B cell (primary cell): ENCODE data around the gene PLEKHA5. TPM values are rescaled to one million over a fixed set of nuclear protein-coding genes. Genes with fewer than 3 reads are reported as not detected.

Experiments used
- ATAC-seq: fragments of 200-7000 bp; cut with Tn5 transposase; one replicate; pipeline ENCODE4 v1.10.0; 2021; ENCODE audit warnings: low read depth, mild to moderate bottlenecking, moderate number of reproducible peaks, moderate library complexity
- CTCF ChIA-PET: fragments of 350-600 bp; sonication (Branson Sonifier 250); formaldehyde crosslinking; loops from one replicate; lab custom pipeline; 2021; ENCODE audit warnings: antibody characterized with exemption, inconsistent platforms; lab: Charles Lee
- POLR2A ChIA-PET: fragments of 350-600 bp; sonication (Branson Sonifier 250); formaldehyde crosslinking; loops from one replicate; lab custom pipeline; 2021; ENCODE audit warnings: antibody characterized with exemption; lab: Charles Lee
- DNase-seq: peaks from one replicate; pipeline ENCODE4 v3.0.0; 2013
- H2AFZ ChIP-seq: 2 replicates; pipeline ENCODE4 v1.6.1; 2012; ENCODE audit warnings: mild to moderate bottlenecking, low read depth, low read length; ENCODE audit not compliant: insufficient read depth, poor library complexity, severe bottlenecking
- H3K27ac ChIP-seq, 2 donors: 1 replicate in 1 of 2; 2 replicates in 1 of 2; pipeline ENCODE4 v1.5.1; 2012 to 2013; ENCODE audit warnings: low read length in 2 of 2, mild to moderate bottlenecking in 2 of 2, moderate library complexity in 1 of 2
- H3K27me3 ChIP-seq, 4 experiments: fragments of 200-600 bp in 1 of 4; sonication (generic) in 1 of 4; replicated peaks in 1 of 4; 1 replicate in 2 of 4; 2 replicates in 2 of 4; pipeline versions ENCODE4 v1.6.1 to v1.7.0; 2013 to 2016; ENCODE audit warnings: low read length in 3 of 4, mild to moderate bottlenecking in 2 of 4, mixed read lengths in 1 of 4, moderate library complexity in 1 of 4; ENCODE audit not compliant: insufficient read depth in 4 of 4, control insufficient read depth in 3 of 4; ENCODE audit errors: control extremely low read depth in 1 of 4
- H3K36me3 ChIP-seq, 2 experiments: replicated peaks in 1 of 2; 1 replicate in 1 of 2; 2 replicates in 1 of 2; pipeline versions ENCODE4 v1.6.1 to v1.7.1; 2013; ENCODE audit warnings: low read length in 1 of 2; ENCODE audit not compliant: insufficient read depth in 2 of 2, control insufficient read depth in 1 of 2; ENCODE audit errors: control extremely low read depth in 1 of 2, extremely low read depth in 1 of 2
- H3K4me1 ChIP-seq, 2 donors: fragments of 200-600 bp in 1 of 2; sonication (generic) in 1 of 2; 1 replicate in 1 of 2; 2 replicates in 1 of 2; pipeline versions ENCODE4 v1.5.1 to v1.6.1; 2013 to 2017; ENCODE audit warnings: low read length in 2 of 2; ENCODE audit not compliant: control insufficient read depth in 2 of 2, insufficient read depth in 2 of 2
- H3K4me2 ChIP-seq: replicated peaks from 2 replicates; pipeline ENCODE3; 2012; ENCODE audit warnings: mild to moderate bottlenecking, low read depth, low read length; ENCODE audit not compliant: poor library complexity, severe bottlenecking
- H3K4me3 ChIP-seq, 5 experiments: fragments of 200-600 bp in 1 of 5; sonication (generic) in 1 of 5; 1 replicate in 3 of 5; 2 replicates in 2 of 5; pipeline versions ENCODE4 v1.5.1 to v1.7.0; 2011 to 2016; ENCODE audit warnings: low read length in 4 of 5, mild to moderate bottlenecking in 4 of 5, low read depth in 2 of 5, control low read depth in 1 of 5, moderate library complexity in 1 of 5; ENCODE audit not compliant: insufficient read depth in 1 of 5; ENCODE audit errors: control extremely low read depth in 1 of 5, extremely low read depth in 1 of 5
- H3K79me2 ChIP-seq: fragments of 200-600 bp; sonication (generic); one replicate; pipeline ENCODE4 v1.6.0; 2016; ENCODE audit warnings: low read length; ENCODE audit not compliant: control insufficient read depth, insufficient read depth
- H3K9ac ChIP-seq: fragments of 200-600 bp; sonication (generic); 2 replicates; pipeline ENCODE4 v1.6.1; 2017; ENCODE audit warnings: mild to moderate bottlenecking, low read length, moderate library complexity
- H3K9me3 ChIP-seq, 3 donors: one replicate each; pipeline versions ENCODE4 v1.6.1 to v1.7.1; 2013; ENCODE audit warnings: low read length in 2 of 3; ENCODE audit not compliant: control insufficient read depth in 2 of 3, insufficient read depth in 1 of 3; ENCODE audit errors: control extremely low read depth in 1 of 3
- H4K20me1 ChIP-seq: 2 replicates; pipeline ENCODE4 v1.6.0; 2012; ENCODE audit warnings: mild to moderate bottlenecking, low read length; ENCODE audit not compliant: insufficient read depth, control insufficient read depth, poor library complexity, severe bottlenecking
- H3K27ac Mint-ChIP-seq: one replicate; pipeline ENCODE4 v1.8.0; 2021; ENCODE audit warnings: mixed read lengths
- H3K27me3 Mint-ChIP-seq: one replicate; pipeline ENCODE4 v1.8.0; 2021; ENCODE audit warnings: mixed read lengths
- H3K4me1 Mint-ChIP-seq: one replicate; pipeline ENCODE4 v1.8.0; 2021; ENCODE audit warnings: mixed read lengths
- H3K4me3 Mint-ChIP-seq: one replicate; pipeline ENCODE4 v1.8.0; 2021; ENCODE audit warnings: mixed read lengths
- H3K9me3 Mint-ChIP-seq: one replicate; pipeline ENCODE4 v1.8.0; 2022; ENCODE audit warnings: mixed read lengths; ENCODE audit not compliant: insufficient read depth
- EZH2 ChIP-seq: IDR thresholded peaks from 2 replicates; pipeline ENCODE4 v1.6.1; 2012; ENCODE audit warnings: borderline replicate concordance, low read depth, mild to moderate bottlenecking, moderate library complexity, low read length; ENCODE audit not compliant: insufficient read depth, poor library complexity, severe bottlenecking
- WGBS: methylation state at CpG from one replicate; pipeline ENCODE4 v1.1.5; 2013; ENCODE audit warnings: missing lambda C conversion rate; ENCODE audit not compliant: insufficient coverage; 5-methylcytosine and 5-hydroxymethylcytosine counted together
- intact Hi-C: fragments of 100-400 bp; cut with micrococcal nuclease; formaldehyde crosslinking; loops from one replicate; pipeline ENCODE4 v1.10.0; 2022
- polyA plus RNA-seq: library from polyadenylated mRNA; depleted of rRNA; stranded (reverse); fragments of >200 nt; gene quantifications from 2 replicates; pipeline ENCODE4 v1.2.3, GENCODE V29; 2012
- total RNA-seq, 2 donors: library from RNA; stranded (reverse); fragments of 120-200 nt in 1 of 2; gene quantifications; 1 replicate in 1 of 2; 2 replicates in 1 of 2; pipeline versions ENCODE4 v1.2.3 to v1.2.4, GENCODE V29; 2013 to 2022
- TF ChIP-seq, protein P1 (sequence below): fragments of 200-600 bp; IDR thresholded peaks from one replicate; pipeline ENCODE4 v1.8.0; 2022; ENCODE audit warnings: antibody characterized with exemption, mild to moderate bottlenecking

The PLEKHA5 gene
- total and polyA plus RNA-seq, 2 donors (not counting 1 experiment from before 2014, with no cell fraction given): 0.03 to 0.22 TPM

DNA sequence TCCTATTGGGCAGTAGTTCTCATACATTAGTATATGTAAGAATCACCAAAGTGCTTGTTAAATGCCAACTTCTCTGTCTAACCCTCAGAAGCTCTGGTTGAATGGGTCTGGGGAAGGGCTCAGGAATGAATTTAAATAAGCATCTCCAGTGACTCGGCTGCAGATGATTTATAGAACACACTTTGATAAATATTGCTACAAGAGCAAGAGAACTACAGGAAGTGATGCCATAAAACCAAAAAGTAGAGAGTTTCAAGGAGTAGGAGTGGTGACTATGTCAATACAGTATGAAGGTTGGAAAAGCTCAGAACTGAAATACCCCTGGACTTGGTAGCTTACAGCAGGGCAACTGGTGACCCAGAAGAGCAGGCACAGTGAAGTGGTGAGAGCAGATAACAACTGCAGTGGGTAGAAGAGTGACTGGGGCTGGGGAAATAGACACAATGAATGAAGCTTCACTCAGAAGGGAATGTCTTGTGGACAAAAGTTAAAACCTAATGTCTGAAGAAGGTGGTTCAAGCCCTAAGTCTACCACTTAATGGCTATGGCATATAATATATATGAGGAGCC, 8.0 kb upstream of the PLEKHA5 start:
- Mint-ChIP-seq H3K27me3 (peaks cover 4% of the 10 kb centered on the region), H3K4me1 (no peaks in the 10 kb centered on the region), H3K9me3 (peaks cover 2% of the 10 kb centered on the region), H3K27ac (no peak overlapping the region), H3K4me3 (no peak overlapping the region)
- H3K27me3 ChIP-seq: no peaks in the 10 kb centered on the region
- no peak overlapping the region for H3K27ac ChIP-seq
- no CpG with 5 or more reads among the region's 1 CpG for WGBS
- no peak overlapping the region for H3K4me3 ChIP-seq
- DNase-seq (no peak), ATAC-seq (no peak)
- no peaks in the 10 kb centered on the region for H3K4me1 ChIP-seq
- no peaks in the 10 kb centered on the region for H3K36me3 ChIP-seq
- TF ChIP-seq, protein P1, sequence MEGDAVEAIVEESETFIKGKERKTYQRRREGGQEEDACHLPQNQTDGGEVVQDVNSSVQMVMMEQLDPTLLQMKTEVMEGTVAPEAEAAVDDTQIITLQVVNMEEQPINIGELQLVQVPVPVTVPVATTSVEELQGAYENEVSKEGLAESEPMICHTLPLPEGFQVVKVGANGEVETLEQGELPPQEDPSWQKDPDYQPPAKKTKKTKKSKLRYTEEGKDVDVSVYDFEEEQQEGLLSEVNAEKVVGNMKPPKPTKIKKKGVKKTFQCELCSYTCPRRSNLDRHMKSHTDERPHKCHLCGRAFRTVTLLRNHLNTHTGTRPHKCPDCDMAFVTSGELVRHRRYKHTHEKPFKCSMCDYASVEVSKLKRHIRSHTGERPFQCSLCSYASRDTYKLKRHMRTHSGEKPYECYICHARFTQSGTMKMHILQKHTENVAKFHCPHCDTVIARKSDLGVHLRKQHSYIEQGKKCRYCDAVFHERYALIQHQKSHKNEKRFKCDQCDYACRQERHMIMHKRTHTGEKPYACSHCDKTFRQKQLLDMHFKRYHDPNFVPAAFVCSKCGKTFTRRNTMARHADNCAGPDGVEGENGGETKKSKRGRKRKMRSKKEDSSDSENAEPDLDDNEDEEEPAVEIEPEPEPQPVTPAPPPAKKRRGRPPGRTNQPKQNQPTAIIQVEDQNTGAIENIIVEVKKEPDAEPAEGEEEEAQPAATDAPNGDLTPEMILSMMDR: no peak
- TF ChIP-seq EZH2: no peak
- intact Hi-C loops: no loop called here
- ChIA-PET CTCF (no interaction called here), POLR2A (no interaction called here)
- H4K20me1 ChIP-seq: no peaks in the 10 kb centered on the region
- H3K4me2 ChIP-seq: no peak overlapping the region
- no peak overlapping the region for H3K9ac ChIP-seq
- H3K9me3 ChIP-seq: peaks cover 0 to 6% (median 0%) of the 10 kb centered on the region in 3 donors
- H2AFZ ChIP-seq: no peak overlapping the region
- no peaks in the 10 kb centered on the region for H3K79me2 ChIP-seq

DNA sequence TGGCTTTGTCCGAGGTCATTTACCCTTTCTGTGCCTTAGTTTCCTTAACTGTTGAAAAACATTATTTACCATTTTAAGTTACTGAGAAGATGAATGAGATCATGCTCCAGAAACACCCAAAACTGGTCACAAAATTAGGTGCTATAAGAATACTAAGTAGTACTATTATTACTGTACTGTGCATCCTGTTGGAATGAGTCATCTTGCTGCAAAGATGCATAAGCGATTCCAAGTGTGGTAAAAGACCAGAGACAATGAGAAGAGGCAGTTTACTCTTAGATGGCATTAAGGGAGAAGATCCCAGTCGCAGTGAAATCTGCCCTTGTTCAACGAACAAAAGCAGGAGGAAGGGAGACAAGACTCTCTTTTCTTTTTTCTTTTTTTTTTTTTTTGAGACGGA, 4.2 kb upstream of the PLEKHA5 start:
- Histone ChIP-seq H3K36me3 (no peaks in the 10 kb centered on the region), H3K4me1 (peaks cover 2 to 4% of the 10 kb centered on the region in 2 donors), H3K4me3 (no peak overlapping the region), H3K79me2 (no peaks in the 10 kb centered on the region), H3K9me3 (peaks cover 4 to 6% (median 5%) of the 10 kb centered on the region in 3 donors), H3K27me3 (peaks cover 0 to 5% (median 3%) of the 10 kb centered on the region in 4 experiments), H3K9ac (no peak overlapping the region), H3K4me2 (no peak overlapping the region), H2AFZ (no peak overlapping the region), H4K20me1 (no peaks in the 10 kb centered on the region), H3K27ac (no peak overlapping the region)
- CTCF ChIA-PET: no interaction called here
- Mint-ChIP-seq H3K27me3 (peaks cover 21% of the 10 kb centered on the region), H3K9me3 (peaks cover 13% of the 10 kb centered on the region), H3K27ac (no peak overlapping the region), H3K4me3 (no peak overlapping the region), H3K4me1 (peaks cover 3% of the 10 kb centered on the region)
- ATAC-seq: no peak
- no peak for TF ChIP-seq EZH2
- TF ChIP-seq, protein P1: no peak
- POLR2A ChIA-PET: no interaction called here
- DNase-seq: no peak
- WGBS: 83% methylated on average over 2 of the region's 5 CpGs
- intact Hi-C loops: no loop called here
